CD4-positive, alpha-beta memory T cell (primary cell): ENCODE results near the gene CERT1. TPM values are rescaled to one million over a fixed set of nuclear protein-coding genes. Genes with fewer than 3 reads are reported as not detected.

Experiments
- CTCF ChIA-PET: fragments of 350-600 bp; sonication (Branson Sonifier 250); formaldehyde crosslinking; loops from one replicate; lab custom pipeline; 2021; ENCODE audit warnings: inconsistent platforms; ENCODE audit not compliant: partially characterized antibody; lab: Charles Lee
- POLR2A ChIA-PET: fragments of 350-600 bp; sonication (Branson Sonifier 250); formaldehyde crosslinking; loops from one replicate; lab custom pipeline; 2021; ENCODE audit not compliant: partially characterized antibody; lab: Charles Lee
- DNase-seq, 5 donors: peaks; one replicate each; pipeline versions ENCODE4 v3.0.0 to v3.0.0-alpha.2; 2020 to 2022; ENCODE audit warnings: mixed read lengths in 1 of 5
- H3K27ac ChIP-seq: one replicate; pipeline ENCODE4 v1.7.0; 2013; ENCODE audit warnings: low read depth, low read length
- H3K27me3 ChIP-seq: 2 replicates; pipeline ENCODE4 v1.7.0; 2013; ENCODE audit warnings: mild to moderate bottlenecking, low read length, moderate library complexity; ENCODE audit not compliant: insufficient read depth
- H3K36me3 ChIP-seq: 2 replicates; pipeline ENCODE4 v1.7.0; 2013; ENCODE audit warnings: mild to moderate bottlenecking, low read length, moderate library complexity; ENCODE audit not compliant: insufficient read depth
- H3K4me1 ChIP-seq: 2 replicates; pipeline ENCODE4 v1.7.0; 2013; ENCODE audit warnings: mild to moderate bottlenecking, low read length, moderate library complexity; ENCODE audit not compliant: insufficient read depth
- H3K4me3 ChIP-seq, 2 donors: one replicate each; pipeline ENCODE4 v1.7.0; 2013; ENCODE audit warnings: low read length in 2 of 2, mild to moderate bottlenecking in 1 of 2
- H3K9me3 ChIP-seq, 2 donors: one replicate each; pipeline ENCODE4 v1.7.0; 2013; ENCODE audit warnings: low read length in 2 of 2, control low read depth in 1 of 2; ENCODE audit not compliant: control insufficient read depth in 1 of 2
- H3K27ac Mint-ChIP-seq, 7 donors: one replicate each; pipeline ENCODE4 v1.8.0; 2020 to 2021; ENCODE audit warnings: mixed read lengths in 7 of 7, mild to moderate bottlenecking in 6 of 7, inconsistent platforms in 3 of 7, moderate library complexity in 3 of 7
- H3K27me3 Mint-ChIP-seq, 2 donors: one replicate each; pipeline ENCODE4 v1.8.0; 2020 to 2021; ENCODE audit warnings: mixed read lengths in 2 of 2
- H3K36me3 Mint-ChIP-seq, 2 donors: one replicate each; pipeline ENCODE4 v1.8.0; 2020 to 2021; ENCODE audit warnings: mixed read lengths in 2 of 2, inconsistent platforms in 1 of 2, mild to moderate bottlenecking in 1 of 2
- H3K4me1 Mint-ChIP-seq, 4 donors: one replicate each; pipeline ENCODE4 v1.8.0; 2020 to 2021; ENCODE audit warnings: mixed read lengths in 4 of 4, mild to moderate bottlenecking in 1 of 4
- H3K4me3 Mint-ChIP-seq, 8 donors: one replicate each; pipeline ENCODE4 v1.8.0; 2020 to 2021; ENCODE audit warnings: mixed read lengths in 8 of 8, mild to moderate bottlenecking in 7 of 8, moderate library complexity in 6 of 8, inconsistent platforms in 3 of 8
- H3K9me3 Mint-ChIP-seq, 8 donors: one replicate each; pipeline ENCODE4 v1.8.0; 2020 to 2021; ENCODE audit warnings: mixed read lengths in 8 of 8, mild to moderate bottlenecking in 5 of 8, inconsistent platforms in 3 of 8, moderate library complexity in 1 of 8
- intact Hi-C: fragments of 100-400 bp; cut with micrococcal nuclease; formaldehyde crosslinking; loops from one replicate; pipeline ENCODE4 v1.15.1; 2023
- polyA plus RNA-seq, 2 donors: library from polyadenylated mRNA; unstranded; fragments of 300-500 nt; fragmentation: Illumina TruSeq; gene quantifications; one replicate each; pipeline ENCODE4 v1.2.3, GENCODE V29; 2021
- total RNA-seq, 2 experiments: library from RNA; stranded (reverse); gene quantifications; one replicate each; pipeline ENCODE4 v1.2.3, GENCODE V29; 2021

Gene CERT1
- total and polyA plus RNA-seq, 4 experiments from 2014 or later: 16.8 to 49.7 (median 33.2) TPM

DNA sequence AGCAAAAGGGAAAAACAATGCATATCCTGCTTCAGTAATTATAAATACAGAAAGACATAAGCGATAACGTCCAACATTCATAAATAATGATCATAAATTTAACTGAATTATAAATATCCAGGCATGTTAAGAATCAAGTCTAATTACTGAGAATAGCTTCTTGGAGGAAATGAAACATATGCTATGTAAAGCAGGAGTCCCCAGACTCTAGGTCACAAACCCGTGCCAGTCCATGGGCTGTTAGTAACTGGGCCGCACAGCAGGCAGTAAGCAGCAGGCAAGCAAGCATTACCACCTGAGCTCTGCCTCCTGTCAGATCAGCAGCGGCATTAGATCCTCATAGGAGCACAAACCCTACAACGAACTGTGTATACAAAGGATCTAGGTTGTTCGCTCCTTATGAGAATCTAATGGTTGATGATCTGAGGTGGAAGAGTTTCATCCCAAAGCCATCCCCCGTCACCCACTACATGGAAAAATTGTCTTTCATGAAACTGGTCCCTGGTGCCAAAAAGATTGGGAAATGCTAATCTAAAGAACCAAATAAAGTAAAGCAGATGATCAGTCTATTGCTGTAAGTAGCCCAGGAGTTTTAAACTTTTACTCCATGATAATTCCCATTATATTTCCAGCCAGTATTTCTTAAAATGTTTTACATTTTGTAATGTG, 50.4 kb downstream of the CERT1 start:
- Mint-ChIP-seq H3K27ac (peak overlapping the region in 1 of 7 donors; percentile 6), H3K9me3 (no peaks in the 10 kb centered on the region), H3K36me3 (peaks cover 33 to 43% of the 10 kb centered on the region in 2 donors), H3K4me3 (no peak overlapping the region), H3K4me1 (peaks cover 30 to 51% (median 37%) of the 10 kb centered on the region in 4 donors), H3K27me3 (no peaks in the 10 kb centered on the region)
- peaks cover 3% of the 10 kb centered on the region for H3K36me3 ChIP-seq
- peaks cover 8% of the 10 kb centered on the region for H3K4me1 ChIP-seq
- intact Hi-C loops: no loop called here
- H3K27me3 ChIP-seq: no peaks in the 10 kb centered on the region
- CTCF ChIA-PET: no interaction called here
- no peak overlapping the region for H3K27ac ChIP-seq
- POLR2A ChIA-PET: interaction anchor here (0.7 kb wide), 1 partner anchor 499 kb away, joined by 4 read pairs; no protein-coding TSS in a partner anchor
- DNase-seq: no peak
- H3K4me3 ChIP-seq: no peak overlapping the region
- H3K9me3 ChIP-seq: no peaks in the 10 kb centered on the region

DNA sequence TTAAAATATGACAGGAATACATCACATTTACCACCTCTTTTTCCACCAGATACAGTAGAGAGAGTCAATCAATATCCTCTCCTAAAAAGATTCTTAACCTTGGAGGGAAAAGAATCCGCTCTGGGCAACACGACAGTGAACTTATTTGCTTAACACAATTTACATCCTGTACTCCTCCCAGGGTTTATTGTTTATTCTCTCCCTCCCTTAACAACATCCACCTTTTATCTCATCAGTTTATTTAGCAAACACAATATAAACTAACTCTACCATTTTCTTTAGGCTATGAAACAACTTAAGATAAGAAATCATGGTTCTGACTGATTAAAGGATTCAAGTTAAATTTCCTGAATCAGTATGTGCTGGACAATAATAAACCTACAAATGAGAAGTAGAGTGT, 50.9 kb downstream of the CERT1 start:
- H3K4me1 Mint-ChIP-seq: peaks cover 26 to 46% (median 32%) of the 10 kb centered on the region in 4 donors
- H3K27me3 Mint-ChIP-seq: no peaks in the 10 kb centered on the region
- intact Hi-C loops: no loop called here
- ChIA-PET POLR2A (no interaction called here), CTCF (no interaction called here)
- DNase-seq: no peak
- H3K27ac Mint-ChIP-seq: no peak overlapping the region
- Histone ChIP-seq H3K27ac (no peak overlapping the region), H3K9me3 (no peaks in the 10 kb centered on the region), H3K27me3 (no peaks in the 10 kb centered on the region), H3K4me3 (no peak overlapping the region), H3K4me1 (peaks cover 3% of the 10 kb centered on the region), H3K36me3 (peaks cover 3% of the 10 kb centered on the region)
- H3K4me3 Mint-ChIP-seq: no peak overlapping the region
- H3K9me3 Mint-ChIP-seq: no peaks in the 10 kb centered on the region
- H3K36me3 Mint-ChIP-seq: peaks cover 36 to 48% of the 10 kb centered on the region in 2 donors

DNA sequence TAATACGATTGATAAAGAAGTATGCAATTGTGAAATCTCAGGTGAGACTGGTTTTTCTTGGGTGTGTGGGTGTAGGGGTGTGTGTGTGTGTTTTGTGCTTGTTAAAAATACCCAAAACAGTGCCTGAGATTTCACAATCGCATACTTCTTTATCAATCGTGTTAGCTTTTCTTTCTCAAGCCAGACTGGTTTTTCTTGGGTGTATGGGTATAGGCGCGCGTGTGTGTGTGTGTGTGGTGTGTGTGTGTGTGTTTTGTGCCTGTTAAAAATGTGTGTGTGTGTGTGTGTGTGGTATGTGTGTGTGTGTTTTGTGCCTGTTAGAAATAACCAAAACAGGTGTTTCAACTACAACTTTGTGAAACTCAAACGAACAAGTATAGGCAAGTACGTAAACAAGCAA, 53.7 kb downstream of the CERT1 start:
- intact Hi-C loops: no loop called here
- H3K27ac Mint-ChIP-seq: peak overlapping the region in 1 of 7 donors; percentile 9
- ChIA-PET POLR2A (no interaction called here), CTCF (interaction anchor here (2.1 kb wide), 1 partner anchor 10 kb away, joined by 6 read pairs; no protein-coding TSS in a partner anchor)
- DNase-seq: no peak
- no peaks in the 10 kb centered on the region for H3K27me3 Mint-ChIP-seq
- H3K4me1 Mint-ChIP-seq: peaks cover 14 to 21% (median 19%) of the 10 kb centered on the region in 4 donors
- H3K36me3 Mint-ChIP-seq: peaks cover 50 to 56% of the 10 kb centered on the region in 2 donors
- no peak overlapping the region for H3K4me3 Mint-ChIP-seq
- H3K36me3 ChIP-seq: peaks cover 3% of the 10 kb centered on the region
- no peaks in the 10 kb centered on the region for H3K4me1 ChIP-seq
- H3K4me3 ChIP-seq: no peak overlapping the region
- H3K27me3 ChIP-seq: no peaks in the 10 kb centered on the region
- H3K27ac ChIP-seq: no peak overlapping the region
- peaks cover 0 to 2% (median 0%) of the 10 kb centered on the region in 8 donors for H3K9me3 Mint-ChIP-seq
- H3K9me3 ChIP-seq: no peaks in the 10 kb centered on the region

DNA sequence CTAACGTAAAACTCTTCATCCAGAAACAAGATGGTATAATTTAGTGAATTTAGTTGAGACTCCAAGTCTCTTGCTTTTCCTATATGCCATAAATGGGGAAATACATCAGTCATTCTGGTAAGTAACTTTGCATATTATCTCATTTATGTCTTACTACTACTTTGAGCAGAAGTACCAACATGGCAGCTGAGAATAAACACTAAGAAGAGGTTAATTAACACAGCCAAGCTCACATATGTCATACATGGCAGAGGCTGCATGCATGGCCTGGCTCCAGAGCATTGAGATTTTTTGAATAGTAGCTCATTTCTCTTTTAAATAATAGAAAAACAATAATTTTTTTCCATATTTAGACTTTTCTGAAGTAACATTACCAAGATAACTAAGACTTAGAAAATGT, 54.3 kb downstream of the CERT1 start:
- Histone ChIP-seq H3K4me1 (no peaks in the 10 kb centered on the region), H3K36me3 (peaks cover 2% of the 10 kb centered on the region), H3K27ac (no peak overlapping the region), H3K27me3 (no peaks in the 10 kb centered on the region), H3K9me3 (no peaks in the 10 kb centered on the region), H3K4me3 (no peak overlapping the region)
- peaks cover 0 to 2% (median 0%) of the 10 kb centered on the region in 8 donors for H3K9me3 Mint-ChIP-seq
- H3K36me3 Mint-ChIP-seq: peaks cover 48 to 53% of the 10 kb centered on the region in 2 donors
- H3K4me3 Mint-ChIP-seq: no peak overlapping the region
- intact Hi-C loops: no loop called here
- H3K4me1 Mint-ChIP-seq: peaks cover 11 to 18% (median 16%) of the 10 kb centered on the region in 4 donors
- no peaks in the 10 kb centered on the region for H3K27me3 Mint-ChIP-seq
- no peak for DNase-seq
- ChIA-PET POLR2A (no interaction called here), CTCF (interaction anchor here (2.1 kb wide), 1 partner anchor 10 kb away, joined by 6 read pairs; no protein-coding TSS in a partner anchor)
- no peak overlapping the region for H3K27ac Mint-ChIP-seq

DNA sequence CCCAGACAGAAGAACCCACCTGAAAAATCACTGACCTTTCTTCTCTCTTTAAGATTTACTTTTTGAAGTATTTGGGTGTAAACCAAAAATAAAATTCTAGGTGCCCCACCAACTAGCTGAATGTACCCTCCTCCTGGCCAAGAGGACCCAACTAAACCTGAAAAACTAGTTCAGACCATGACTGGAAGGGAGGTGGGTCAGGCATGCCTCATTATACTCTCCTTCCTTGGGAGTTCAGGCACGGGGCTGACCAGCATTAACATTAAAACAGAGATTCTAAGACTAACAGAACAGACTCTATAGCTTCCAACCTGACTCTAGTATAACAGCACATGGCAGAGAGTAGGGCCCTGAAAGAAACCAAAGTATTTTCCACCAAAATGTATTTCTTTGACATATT, 61.4 kb downstream of the CERT1 start:
- Mint-ChIP-seq H3K36me3 (peaks cover 55 to 72% of the 10 kb centered on the region in 2 donors), H3K4me1 (peaks cover 4 to 6% (median 4%) of the 10 kb centered on the region in 4 donors), H3K9me3 (peaks cover 2 to 24% (median 12%) of the 10 kb centered on the region in 8 donors), H3K4me3 (no peak overlapping the region), H3K27ac (no peak overlapping the region), H3K27me3 (no peaks in the 10 kb centered on the region)
- CTCF ChIA-PET: interaction anchor here (1.2 to 1.3 kb wide), 2 partner anchors 17 to 52 kb away, joined by 3 read pairs; no protein-coding TSS in a partner anchor
- H3K36me3 ChIP-seq: no peaks in the 10 kb centered on the region
- no peaks in the 10 kb centered on the region for H3K27me3 ChIP-seq
- POLR2A ChIA-PET: no interaction called here
- no peak for DNase-seq
- no peak overlapping the region for H3K27ac ChIP-seq
- H3K9me3 ChIP-seq: peaks cover 0 to 6% of the 10 kb centered on the region in 2 donors
- intact Hi-C loops: no loop called here
- H3K4me3 ChIP-seq: no peak overlapping the region
- H3K4me1 ChIP-seq: no peaks in the 10 kb centered on the region

DNA sequence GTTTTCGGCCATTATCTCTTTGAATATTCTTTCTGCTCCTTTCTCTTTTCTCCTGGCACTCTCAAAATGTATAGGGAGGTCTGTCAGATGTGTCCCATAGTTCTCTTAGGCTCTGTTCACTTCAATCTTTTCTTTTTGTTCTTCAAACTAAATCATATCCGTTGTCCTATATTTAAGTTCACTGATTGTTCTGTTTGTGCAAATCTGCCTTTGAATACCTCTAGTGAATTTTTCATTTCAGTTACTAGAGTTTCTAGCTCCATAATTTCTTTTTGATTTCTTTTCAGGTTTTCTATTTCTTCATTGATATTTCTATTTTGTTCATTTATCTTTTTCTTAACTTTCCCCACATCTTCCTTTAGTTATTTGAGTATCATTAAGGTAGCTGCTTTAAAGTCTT, 65.4 kb downstream of the CERT1 start:
- Histone ChIP-seq H3K27ac (no peak overlapping the region), H3K4me3 (no peak overlapping the region), H3K27me3 (no peaks in the 10 kb centered on the region), H3K9me3 (peaks cover 0 to 6% of the 10 kb centered on the region in 2 donors), H3K36me3 (no peaks in the 10 kb centered on the region), H3K4me1 (no peaks in the 10 kb centered on the region)
- intact Hi-C loops: no loop called here
- Mint-ChIP-seq H3K36me3 (peaks cover 45 to 74% of the 10 kb centered on the region in 2 donors), H3K27me3 (no peaks in the 10 kb centered on the region), H3K4me1 (peaks cover 2 to 14% (median 13%) of the 10 kb centered on the region in 4 donors), H3K27ac (peak overlapping the region in 1 of 7 donors; percentile 65), H3K9me3 (peaks cover 8 to 41% (median 19%) of the 10 kb centered on the region in 8 donors), H3K4me3 (peak overlapping the region in 1 of 8 donors; percentile 66)
- no peak for DNase-seq
- ChIA-PET CTCF (no interaction called here), POLR2A (no interaction called here)

DNA sequence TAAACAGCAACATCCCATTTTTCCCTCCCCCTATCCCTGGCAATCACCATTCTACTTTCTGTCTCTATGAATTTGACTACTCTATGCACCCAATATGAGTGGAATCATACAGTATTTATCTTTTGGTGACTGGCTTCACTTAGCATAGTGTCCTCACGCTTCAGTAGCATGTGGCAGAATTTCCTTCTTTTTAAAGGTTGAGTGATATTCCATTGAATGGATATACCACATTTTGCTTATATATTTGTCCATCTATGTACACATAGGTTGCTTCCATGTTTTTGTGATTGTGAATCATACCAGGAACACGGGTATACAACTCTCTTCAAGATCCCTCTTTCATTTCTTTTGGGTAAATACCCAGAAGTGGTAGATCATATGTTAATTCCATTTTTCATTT, 69.9 kb downstream of the CERT1 start:
- ChIA-PET CTCF (no interaction called here), POLR2A (no interaction called here)
- H3K4me1 ChIP-seq: no peaks in the 10 kb centered on the region
- peaks cover 0 to 1% of the 10 kb centered on the region in 2 donors for H3K9me3 ChIP-seq
- Mint-ChIP-seq H3K4me3 (no peak overlapping the region), H3K9me3 (peaks cover 6 to 28% (median 12%) of the 10 kb centered on the region in 8 donors), H3K4me1 (peaks cover 6 to 15% (median 14%) of the 10 kb centered on the region in 4 donors), H3K27ac (no peak overlapping the region), H3K27me3 (no peaks in the 10 kb centered on the region), H3K36me3 (peaks cover 23 to 39% of the 10 kb centered on the region in 2 donors)
- no peak for DNase-seq
- no peaks in the 10 kb centered on the region for H3K36me3 ChIP-seq
- no peak overlapping the region for H3K27ac ChIP-seq
- no peak overlapping the region for H3K4me3 ChIP-seq
- H3K27me3 ChIP-seq: no peaks in the 10 kb centered on the region
- intact Hi-C loops: no loop called here
